C4-2B (cell line): ENCODE data around the gene WFIKKN1.

ENCODE experiments used
- CTCF ChIP-seq: fragments of 450-650 bp; conservative IDR thresholded peaks from 2 replicates; pipeline ENCODE4 v1.5.1; 2017; ENCODE audit warnings: mild to moderate bottlenecking
- ZFX ChIP-seq: fragments of 450-650 bp; IDR thresholded peaks from 2 replicates; pipeline ENCODE4 v1.6.1; 2017

DNA sequence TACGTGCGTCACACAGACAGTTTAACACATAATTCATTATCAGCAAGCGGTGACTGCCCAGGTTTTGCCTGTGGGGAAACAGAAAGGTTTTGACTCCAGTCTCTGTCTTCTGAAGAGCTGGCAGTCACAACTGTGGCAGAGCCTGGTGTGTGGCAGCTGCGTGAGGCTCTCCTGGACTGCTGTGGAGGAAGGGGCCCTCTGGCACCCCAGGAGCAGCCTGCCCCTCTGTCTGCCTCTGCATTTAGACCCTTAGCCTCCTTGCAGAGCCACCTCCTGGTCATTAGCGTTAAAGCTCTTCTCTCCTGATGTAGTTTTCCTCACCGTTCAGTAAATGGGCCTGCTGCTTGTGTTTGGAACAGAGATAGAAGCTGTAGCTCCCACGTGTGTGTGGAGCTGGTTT is 30.0 kb upstream of the WFIKKN1 start:
- TF ChIP-seq CTCF (no peak; the same call in 1 of the 2 replicates), ZFX (no peak)
